ENCODE measurements around the gene SAG.

SAG gene

DNA sequence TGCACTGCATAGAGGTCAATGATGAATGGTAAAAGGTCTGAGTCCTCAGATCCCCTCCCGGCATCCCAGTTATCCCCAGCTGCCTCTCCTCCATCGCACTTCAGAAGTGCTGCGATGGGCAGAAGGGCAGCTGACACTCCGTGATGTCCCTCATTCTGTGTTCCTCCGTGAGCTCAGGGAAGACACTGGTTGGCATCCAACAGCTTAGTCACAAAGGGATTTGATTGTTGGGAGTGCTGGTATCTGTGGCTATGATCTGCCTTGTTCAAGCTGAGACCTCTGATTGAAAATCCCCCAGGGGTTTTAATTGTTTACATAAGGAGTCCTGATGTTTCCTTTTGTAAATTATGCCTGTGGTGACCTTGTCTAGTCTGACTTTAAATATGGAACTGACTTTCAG is 19.0 kb upstream of the SAG start:
- no peak for DNase-seq (ENCODE audit: low read depth in 4 of 4, low spot score in 1 of 4)

DNA sequence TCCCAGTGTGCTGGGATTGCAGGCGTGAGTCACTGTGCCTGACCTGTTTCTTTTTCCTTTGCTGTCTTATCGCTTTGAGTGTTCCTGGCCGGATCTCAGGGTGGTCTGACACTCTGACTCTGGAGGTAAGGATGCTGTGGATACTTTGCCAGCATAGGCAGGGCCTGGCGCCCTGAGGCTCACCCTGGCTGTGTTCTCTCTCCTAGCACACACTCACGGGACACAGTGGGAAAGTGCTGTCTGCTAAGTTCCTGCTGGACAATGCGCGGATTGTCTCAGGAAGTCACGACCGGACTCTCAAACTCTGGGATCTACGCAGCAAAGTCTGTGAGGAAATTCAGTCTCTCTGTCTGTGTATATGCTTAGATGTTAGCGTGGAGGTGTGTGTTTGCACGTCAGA is 18.0 kb upstream of the SAG start:
- no peak for DNase-seq (ENCODE audit: low read depth in 4 of 4, low spot score in 1 of 4)

DNA sequence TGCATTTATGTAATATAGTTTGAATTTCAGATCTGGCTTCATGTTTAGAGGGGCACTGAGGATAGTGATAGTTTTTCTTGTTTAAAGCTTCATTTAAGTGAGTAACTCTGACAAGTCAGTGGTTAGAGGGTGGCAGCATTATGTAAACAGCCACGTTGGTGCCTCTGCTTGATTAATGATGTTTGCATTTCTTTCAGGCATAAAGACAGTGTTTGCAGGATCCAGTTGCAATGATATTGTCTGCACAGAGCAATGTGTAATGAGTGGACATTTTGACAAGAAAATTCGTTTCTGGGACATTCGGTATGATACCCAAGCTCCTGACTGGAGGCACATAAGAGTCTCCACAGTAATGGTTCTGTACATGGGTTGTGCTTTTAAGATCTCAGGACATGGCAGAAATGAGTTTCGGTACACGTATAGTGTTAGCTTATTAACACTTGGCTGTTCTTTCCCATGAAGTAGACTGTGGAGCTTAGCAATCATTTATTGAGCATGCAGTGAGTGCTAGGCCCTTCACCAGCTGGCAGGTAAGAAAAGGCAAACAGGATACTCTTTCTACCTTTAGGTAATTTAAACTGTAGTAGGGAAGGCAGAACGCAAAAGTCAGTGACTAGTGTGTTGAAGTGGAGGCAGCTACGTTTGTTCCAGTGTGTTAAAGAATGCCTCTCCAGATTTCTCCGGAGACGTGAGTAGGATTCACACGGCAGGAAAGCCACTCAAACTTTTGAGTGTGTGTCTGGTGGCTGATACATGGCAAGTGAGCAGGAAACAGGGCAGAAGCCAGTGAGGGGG is 17.4 kb upstream of the SAG start:
- DNase-seq (ENCODE audit: low read depth in 4 of 4, low spot score in 1 of 4) = no peak

DNA sequence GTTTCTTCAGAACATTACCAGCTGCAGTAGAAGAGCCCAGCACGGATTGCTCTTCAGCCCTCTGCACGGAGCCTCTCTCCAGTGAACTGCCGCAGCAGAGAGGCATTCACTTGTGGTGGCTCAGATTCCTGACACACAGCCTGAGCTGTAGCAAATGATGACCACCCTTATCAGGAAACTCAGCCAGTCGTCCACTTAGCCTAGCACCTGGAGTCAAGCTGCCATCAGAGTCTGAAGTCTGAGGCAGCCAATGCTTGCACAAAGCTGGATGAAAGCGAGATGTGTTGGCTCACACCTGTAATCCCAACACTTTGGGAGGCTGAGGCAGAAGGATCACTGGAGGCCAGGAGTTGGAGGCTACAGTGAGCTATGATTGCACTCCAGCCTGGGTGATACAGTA is 11.7 kb upstream of the SAG start:
- DNase-seq (ENCODE audit: low read depth in 4 of 4, low spot score in 1 of 4) = no peak

DNA sequence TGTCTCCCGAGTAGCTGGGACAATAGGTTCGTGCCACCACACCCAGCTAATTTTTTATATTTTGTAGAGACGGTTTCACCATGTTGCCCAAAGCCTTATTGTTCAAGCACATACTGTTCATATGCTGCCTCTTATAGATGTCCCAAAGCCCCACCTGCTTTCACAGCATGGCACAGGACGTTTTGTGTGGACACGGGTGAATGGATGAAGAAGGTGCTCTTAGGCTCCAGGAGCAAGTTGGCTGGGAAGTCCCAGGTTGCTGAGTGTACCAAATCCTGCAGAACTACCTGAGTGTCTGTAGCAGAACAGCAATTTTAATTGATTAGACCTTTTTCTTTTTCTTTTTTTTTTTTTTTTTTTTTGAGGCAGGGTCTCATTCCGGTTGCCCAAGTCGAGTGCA is 10.5 kb upstream of the SAG start:
- no peak for DNase-seq (ENCODE audit: low read depth in 4 of 4, low spot score in 1 of 4)

DNA sequence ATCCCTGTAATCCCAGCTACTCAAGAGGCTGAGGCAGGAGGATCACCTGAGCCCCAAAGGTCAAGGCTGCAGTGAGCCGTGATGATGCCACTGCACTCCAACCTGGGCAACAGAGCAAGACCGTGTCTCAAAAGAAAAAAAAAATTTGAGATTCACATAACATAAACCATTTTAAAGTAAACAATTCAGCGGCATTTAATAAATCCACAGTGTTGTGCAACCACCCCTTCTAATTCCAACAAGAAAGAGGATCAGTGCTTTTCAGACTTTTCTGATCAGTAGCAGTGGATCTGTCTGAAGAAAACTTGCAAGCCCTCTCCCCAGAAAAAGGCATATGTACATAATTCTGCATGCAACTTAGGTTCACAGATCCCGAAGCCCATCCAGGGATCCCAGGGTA is 7.2 kb upstream of the SAG start:
- DNase-seq (ENCODE audit: low read depth in 4 of 4, low spot score in 1 of 4) = no peak

DNA sequence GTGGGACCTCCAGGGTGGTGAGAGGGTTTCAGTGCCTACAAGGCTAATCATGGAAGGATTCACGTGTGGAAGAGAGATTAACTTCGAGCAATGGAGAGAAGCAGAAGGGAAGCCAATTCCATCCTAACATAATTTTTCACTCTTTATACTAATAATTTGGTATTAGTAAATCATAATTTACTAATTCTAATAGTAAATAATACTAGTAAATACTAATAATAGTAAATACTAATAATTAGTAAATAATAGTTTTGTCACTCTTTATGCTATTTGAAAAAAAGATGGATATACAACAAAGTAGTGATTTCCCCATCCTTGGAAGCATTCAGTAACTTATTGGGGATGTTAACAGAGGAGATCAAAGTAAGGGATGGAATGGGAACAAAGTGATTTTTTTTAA is 6.4 kb upstream of the SAG start:
- no peak for DNase-seq (ENCODE audit: low read depth in 4 of 4, low spot score in 1 of 4)

DNA sequence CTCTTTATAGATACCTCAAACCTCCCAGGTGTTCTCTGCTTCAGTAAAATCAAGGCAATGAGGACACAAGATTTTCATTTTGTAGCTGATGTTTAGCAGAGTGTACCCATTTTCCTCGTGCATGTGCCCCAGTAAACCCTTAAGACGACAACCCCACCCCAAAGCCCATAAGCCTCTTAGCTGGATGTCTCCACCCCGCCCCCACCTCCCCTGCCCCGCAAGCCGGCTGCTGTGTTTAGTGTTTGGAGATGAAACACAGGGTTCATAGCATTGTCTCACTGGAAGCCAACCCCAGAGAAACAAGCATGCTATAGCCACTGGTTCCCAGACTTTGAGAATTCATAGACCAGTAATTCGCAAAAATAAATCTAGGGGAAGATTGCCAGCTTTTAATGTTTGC is 5.8 kb upstream of the SAG start:
- DNase-seq (ENCODE audit: low read depth in 4 of 4, low spot score in 1 of 4) = no peak

DNA sequence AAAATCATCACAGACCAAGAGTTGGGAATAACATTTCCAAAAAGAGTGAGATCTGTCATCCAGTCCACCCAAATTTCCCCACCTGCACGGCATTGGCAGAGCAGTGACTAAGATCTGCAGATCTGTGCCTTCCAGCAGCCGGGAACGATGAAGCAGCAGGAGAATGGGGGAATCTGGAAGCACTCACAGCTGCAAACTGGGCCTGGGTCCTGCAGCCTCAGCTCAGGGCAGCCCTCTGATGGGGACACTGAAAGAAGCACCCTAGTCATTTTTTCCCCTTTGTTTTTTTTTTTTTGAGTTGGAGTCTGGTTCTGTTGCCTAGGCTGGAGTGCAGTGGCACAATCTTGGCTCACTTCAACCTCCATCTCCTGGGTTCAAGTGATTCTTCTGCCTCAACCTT is 4.4 kb upstream of the SAG start:
- no peak for DNase-seq (ENCODE audit: low read depth in 4 of 4, low spot score in 1 of 4)

DNA sequence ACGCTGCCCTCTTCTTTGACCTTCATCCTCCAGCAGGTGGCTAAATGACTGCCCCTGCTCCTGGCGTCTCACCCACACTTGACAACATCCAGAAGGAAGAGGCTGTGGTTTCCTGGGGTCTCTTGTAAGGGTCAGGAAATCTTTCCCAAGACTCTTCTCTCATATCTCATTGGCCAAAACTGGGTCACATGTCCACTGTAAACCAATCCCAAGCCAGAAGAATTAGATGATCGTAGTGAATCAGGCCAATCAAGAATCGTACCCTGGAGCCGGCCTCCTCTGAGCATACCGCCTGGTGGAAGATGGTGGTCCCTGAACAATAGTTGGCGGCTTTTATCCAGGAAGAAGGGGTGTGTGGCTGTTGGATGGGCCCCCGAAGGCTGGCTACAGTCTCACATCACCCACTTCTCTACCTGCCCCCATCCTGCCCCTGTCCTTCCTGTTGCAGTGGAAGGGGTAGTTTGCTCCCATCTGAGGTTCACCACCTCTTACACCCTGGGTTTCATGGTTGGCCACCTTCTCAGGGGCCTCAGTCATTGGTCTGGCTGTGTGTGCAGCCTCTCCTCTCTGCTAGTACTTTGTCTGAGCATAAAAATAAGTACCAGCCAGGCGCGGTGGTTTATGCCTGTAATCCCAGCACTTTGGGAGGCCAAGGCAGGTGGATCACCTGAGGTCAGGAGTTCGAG is 3.8 kb downstream of the SAG start:
- DNase-seq (ENCODE audit: low read depth in 4 of 4, low spot score in 1 of 4) = no peak

DNA sequence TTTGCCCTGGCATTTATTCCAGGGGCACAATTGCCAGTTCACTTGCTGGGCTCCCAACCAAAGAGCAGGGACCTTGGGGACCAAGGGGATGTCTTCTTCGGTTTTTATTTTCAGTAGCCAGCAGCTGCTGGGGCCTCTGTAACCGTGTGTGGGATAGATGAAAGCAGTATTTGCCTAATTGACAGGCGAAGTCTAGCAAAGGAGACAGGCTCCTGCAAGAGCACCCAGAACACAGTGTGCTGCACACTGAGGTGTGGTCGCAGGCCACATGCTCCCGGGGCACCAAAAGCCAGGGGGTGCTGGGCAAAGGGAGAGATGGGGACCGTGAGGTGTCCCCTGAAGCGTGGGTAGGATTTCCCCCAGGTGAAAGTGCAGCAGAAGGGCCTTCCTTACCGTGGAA is 5.3 kb downstream of the SAG start:
- no peak for DNase-seq (ENCODE audit: low read depth in 4 of 4, low spot score in 1 of 4)

DNA sequence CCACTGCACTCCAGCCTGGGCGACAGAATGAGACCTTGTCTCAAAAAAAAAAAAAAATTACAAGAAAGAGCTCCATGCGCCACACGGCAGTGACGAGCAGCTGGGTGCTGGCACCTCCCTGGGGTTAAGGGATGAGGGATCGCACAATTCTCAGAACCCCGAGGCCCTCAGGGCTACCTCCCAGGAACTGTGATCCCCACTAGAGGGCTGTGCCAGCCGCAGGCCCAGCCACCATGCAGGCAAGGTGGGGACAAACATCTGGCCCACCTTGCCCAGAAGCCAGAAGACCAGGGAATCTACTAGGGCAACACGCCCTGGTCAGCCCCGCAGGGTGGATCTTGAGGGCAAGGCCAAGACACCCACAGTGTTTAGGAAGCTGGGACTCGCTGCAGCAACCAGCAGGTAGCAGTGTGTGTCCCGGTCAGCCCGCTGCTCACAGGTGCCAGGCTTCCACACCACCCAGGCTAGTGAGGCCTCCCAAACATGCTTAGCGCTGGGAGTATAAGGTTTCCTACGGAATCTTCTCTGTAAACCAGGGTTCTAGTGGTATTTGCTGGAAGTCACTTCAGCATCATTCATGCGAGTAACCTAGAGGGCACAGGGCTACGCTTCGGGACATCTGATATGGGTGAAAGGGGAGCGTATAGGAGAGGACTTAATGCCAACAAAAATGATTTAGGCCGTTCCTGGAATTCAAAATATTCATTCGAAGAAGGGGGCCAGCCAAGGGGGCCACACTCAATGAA is 6.7 kb downstream of the SAG start:
- DNase-seq (ENCODE audit: low read depth in 4 of 4, low spot score in 1 of 4) = no peak

DNA sequence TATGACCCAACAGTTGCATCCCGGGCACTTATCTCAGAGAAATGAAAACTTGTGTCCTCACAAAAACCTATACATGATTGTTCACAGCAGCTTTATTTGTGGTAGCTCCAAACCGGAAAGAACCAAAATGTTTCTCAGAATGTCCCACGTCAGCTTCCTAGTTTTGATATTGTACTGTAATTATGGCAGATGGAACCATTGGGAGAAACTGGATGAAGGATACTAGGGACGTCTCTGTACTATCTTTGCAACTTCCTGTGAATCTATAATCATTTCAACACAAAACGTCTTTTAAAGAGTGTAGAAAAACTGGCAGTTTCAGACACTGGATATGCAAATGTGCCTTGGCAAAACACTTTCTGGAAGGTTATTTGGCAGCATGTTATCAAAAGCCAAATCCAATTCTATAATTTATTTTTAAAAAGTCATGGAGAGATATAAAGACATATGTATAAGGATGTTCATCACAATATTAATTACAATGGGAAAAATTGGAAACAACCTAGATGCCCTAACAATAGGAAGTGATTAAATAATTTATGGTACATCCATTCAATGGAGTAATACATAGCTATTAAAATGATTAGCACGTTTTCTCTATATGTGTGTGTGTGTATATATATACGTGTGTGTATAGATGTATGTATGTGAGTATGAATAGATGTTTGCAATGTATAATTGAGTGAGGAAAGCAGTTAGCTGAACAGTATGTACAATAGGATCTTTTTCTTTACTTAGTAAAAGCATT is 9.8 kb downstream of the SAG start:
- DNase-seq (ENCODE audit: low read depth in 4 of 4, low spot score in 1 of 4) = no peak

DNA sequence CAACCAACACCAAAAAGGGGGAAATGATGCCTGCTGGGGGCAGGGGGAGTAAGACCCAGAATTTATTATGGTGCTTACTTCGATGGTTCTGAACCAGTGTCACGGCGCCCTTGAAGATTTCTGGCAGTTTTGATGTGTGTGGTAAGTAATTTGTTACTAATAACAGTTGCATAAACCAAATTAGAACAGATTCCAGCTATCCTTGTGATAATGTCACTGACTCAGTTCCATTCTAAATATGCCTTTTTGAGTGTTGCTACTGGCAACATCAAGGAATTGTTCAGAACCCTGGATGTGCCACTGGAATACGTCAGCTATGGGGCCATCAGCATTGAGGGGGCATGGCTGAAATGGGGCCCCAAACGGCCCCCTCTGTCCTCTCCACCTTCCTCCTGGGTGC is 11.6 kb downstream of the SAG start:
- DNase-seq (ENCODE audit: low read depth in 4 of 4, low spot score in 1 of 4) = no peak

DNA sequence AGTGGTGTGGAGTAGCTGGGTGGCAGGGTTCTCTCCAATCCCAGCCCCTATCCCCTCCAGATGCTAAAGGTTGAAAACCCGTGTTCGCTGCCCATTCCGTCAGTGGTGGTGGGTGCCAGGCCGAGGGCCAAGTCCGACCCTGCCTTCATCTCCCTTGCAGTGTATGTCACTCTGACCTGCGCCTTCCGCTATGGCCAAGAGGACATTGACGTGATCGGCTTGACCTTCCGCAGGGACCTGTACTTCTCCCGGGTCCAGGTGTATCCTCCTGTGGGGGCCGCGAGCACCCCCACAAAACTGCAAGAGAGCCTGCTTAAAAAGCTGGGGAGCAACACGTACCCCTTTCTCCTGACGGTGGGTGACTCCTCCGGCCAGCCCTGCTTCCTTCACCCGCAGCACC is 12.9 kb downstream of the SAG start:
- no peak for DNase-seq (ENCODE audit: low read depth in 4 of 4, low spot score in 1 of 4)

DNA sequence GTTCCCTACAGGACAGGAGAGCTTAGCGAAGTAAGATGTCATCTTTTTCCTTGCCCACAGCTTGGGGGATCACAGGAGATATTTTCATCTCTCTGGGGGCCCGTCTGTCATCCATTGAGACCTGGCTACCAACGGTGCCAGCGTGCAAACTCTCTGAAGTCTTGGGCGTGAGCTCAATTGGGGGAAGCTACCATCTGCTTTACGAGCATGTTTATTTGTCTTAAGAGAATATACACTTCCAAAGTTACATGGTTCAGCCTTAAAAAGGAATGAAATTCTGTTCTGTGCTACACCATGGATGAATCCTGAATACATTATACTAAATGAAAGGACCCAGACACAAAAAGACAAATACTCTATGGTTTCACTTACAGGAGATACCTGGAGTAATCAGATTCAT is 13.6 kb downstream of the SAG start:
- no peak for DNase-seq (ENCODE audit: low read depth in 4 of 4, low spot score in 1 of 4)

DNA sequence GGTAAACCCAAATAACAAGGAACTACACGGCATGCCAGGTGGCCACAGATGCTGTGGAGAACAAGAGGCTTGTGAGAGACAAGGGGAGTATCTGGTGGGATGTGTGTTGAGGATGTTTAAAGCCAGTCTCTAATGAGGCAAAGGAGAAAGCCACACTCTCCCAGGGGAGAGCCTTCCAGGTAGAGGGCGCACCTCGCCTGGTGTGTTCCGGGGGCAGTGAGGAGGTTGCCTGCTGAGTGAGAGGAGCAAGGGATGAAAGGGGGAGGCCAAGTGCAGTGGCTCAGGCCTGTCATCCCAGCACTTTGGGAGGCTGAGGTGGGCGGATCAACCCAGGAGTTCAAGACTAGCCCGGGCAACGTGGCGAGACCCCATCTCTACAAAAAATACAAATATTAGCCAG is 16.2 kb downstream of the SAG start:
- DNase-seq (ENCODE audit: low read depth in 4 of 4, low spot score in 1 of 4) = no peak

DNA sequence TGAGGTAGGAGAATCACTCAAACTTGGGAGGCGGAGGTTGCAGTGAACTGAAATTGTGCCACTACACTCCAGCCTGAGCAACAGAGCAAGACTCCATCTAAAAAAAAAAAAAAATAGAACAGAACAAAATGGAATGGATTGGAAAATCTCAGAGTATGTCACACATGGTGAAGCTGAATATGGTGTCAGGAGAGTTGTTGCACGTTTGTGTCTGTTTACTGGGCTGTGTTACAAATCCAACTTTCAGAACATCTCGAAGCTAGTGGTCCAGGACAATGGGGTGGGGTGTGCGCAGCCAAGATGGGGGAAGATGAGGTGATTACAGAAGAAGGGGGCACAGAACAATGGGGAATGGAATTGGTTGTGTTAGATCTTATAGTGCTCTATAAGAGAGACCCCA is 17.6 kb downstream of the SAG start:
- no peak for DNase-seq (ENCODE audit: low read depth in 4 of 4, low spot score in 1 of 4)

DNA sequence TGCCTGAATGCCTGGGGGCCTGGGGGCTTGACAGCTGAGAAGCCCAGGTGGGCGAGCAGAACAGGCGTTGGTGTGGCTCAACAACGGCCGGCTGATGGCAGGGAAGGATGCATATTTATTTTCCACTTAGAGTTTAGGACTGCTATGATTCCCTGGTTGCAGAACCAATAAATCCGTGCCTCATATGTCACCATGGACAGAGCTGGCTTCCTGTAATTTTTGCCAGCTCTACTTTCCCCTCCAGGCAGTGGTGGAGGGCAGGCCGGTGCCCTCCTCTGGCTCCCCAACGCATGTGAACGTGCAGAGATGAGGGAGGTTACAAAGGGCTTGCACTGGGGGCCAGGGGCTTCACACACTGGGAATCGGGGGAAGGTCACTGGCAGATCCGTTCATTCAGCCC is 18.2 kb downstream of the SAG start:
- no peak for DNase-seq (ENCODE audit: low read depth in 4 of 4, low spot score in 1 of 4)

DNA sequence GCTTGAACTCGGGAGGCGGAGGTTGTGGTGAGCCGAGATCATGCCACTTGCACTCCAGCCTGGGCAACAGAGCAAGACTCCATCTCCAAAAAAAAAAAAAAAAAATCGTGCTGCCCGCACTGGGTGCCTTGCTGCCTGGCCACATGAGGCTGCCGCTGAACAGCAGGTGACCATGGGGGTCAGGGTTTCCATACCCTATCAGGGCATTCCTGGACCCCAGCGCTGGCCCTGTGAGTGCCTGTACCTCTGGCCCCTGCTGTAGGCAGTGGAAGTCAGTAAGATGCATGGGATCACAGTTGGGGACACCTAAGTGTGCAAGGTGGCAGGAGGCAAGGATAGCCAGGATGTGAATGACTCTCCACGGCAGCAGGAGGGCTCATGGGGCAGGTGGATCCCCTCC is 18.9 kb downstream of the SAG start:
- DNase-seq (ENCODE audit: low read depth in 4 of 4, low spot score in 1 of 4) = no peak

DNA sequence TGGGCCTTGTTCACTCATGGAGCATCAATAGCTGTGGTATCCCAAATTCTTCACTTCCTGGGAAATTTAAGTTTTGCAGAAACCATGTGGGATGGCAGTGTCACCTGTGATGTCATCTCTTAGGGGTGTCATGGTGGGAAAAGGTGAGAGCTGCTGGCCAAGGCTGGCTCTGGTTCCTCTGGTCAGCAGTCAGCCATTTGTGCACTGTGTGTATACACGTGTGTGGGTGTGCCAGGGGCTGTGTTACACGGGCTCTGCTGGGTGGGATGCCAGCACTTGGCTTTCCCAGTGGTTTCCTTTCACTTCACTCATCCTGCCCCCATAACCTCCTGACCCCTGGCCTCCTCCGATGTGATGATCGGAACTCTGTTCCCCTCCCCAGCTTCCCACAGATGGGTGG is 21.3 kb downstream of the SAG start:
- DNase-seq (ENCODE audit: low read depth in 4 of 4, low spot score in 1 of 4) = no peak
